ENCODE results near the gene ZNF350. TPM values are rescaled to one million over a fixed set of nuclear protein-coding genes. Genes with fewer than 3 reads are reported as not detected.
A peak's percentile ranks its signal among the peaks of the same experiment; 100 is the strongest.
"Not testable (repeated sequence)": the region's sequence is repeated elsewhere in the genome, so short reads cannot be mapped to it uniquely, and the experiment has no call there.

The ZNF350 gene
- total and polyA plus RNA-seq, 2 of the 13 experiments (the other 11 are each of a cell fraction or from before 2014, with no cell fraction given): 3.7 to 6.9 TPM

- TF ChIP-seq ARID5B (CRISPR knock-in tag; IDR thresholded peaks at IDR 0.05): peak; percentile 84
- TF ChIP-seq SOX13 (IDR thresholded peaks at IDR 0.05): peak; percentile 86
- peak in 1 of 2 experiments; percentile 97; a peak in 2 of 4 replicates for TF ChIP-seq SOX13 (CRISPR knock-in tag; conservative IDR thresholded peaks at IDR 0.05 in 1 of 2, IDR thresholded peaks at IDR 0.05 in 1 of 2)
- 0 out of 2 replicates have a peak, but pooled peaks have one; percentile 25 for TF ChIP-seq DRAP1 (CRISPR knock-in tag; IDR thresholded peaks at IDR 0.05)
- TF ChIP-seq DPF2 (CRISPR knock-in tag; IDR thresholded peaks at IDR 0.05; ENCODE audit: borderline replicate concordance, low read depth): peak; percentile 57; the same call in 1 of the 2 replicates
- TF ChIP-seq HDAC2 (CRISPR knock-in tag; IDR thresholded peaks at IDR 0.05): peak; percentile 48; the same call in 1 of the 2 replicates
- peak; percentile 85 for TF ChIP-seq TEAD3 (CRISPR knock-in tag; optimal IDR thresholded peaks at IDR 0.05; ENCODE audit: borderline replicate concordance)
- TF ChIP-seq ZNF687 (CRISPR knock-in tag; IDR thresholded peaks at IDR 0.05): peak; percentile 21; the same call in 1 of the 2 replicates
- TF ChIP-seq GATAD2A (CRISPR knock-in tag; IDR thresholded peaks at IDR 0.05): peak; percentile 84
- peak; percentile 69 for TF ChIP-seq ZNF331 (CRISPR knock-in tag; IDR thresholded peaks at IDR 0.05)
- peak; percentile 65 for TF ChIP-seq NCOA2 (CRISPR knock-in tag; IDR thresholded peaks at IDR 0.05)
- peak; percentile 36; the same call in 1 of the 2 replicates for TF ChIP-seq RXRB (CRISPR knock-in tag; IDR thresholded peaks at IDR 0.05; ENCODE audit: borderline replicate concordance)
- 0 out of 2 replicates have a peak, but pooled peaks have one; percentile 47 for TF ChIP-seq IRF2 (CRISPR knock-in tag; IDR thresholded peaks at IDR 0.05)
- TF ChIP-seq MIXL1 (CRISPR knock-in tag; IDR thresholded peaks at IDR 0.05): peak; percentile 52; the same call in 1 of the 2 replicates
- 0 out of 2 replicates have a peak, but pooled peaks have one; percentile 37 for TF ChIP-seq ZGPAT (CRISPR knock-in tag; IDR thresholded peaks at IDR 0.05)
- TF ChIP-seq SOX6 (IDR thresholded peaks at IDR 0.05): not testable (repeated sequence)
- TF ChIP-seq SOX6 (CRISPR knock-in tag; IDR thresholded peaks at IDR 0.05): peak; percentile 87
Observed at GRCh38 chr19:52024478-52024877, 37.8 kb upstream of the ZNF350 start (continued).

Data from HepG2 (cell line).